ENCODE data around the gene CFAP20DC.

The CFAP20DC gene

GRCh38 chr3:58751882-58752567, 297.8 kb downstream of the CFAP20DC start:
- Histone ChIP-seq H3K14ac (ENCODE audit: low read length in 2 of 2) (no peak overlapping the region), H3K27me3 (ENCODE audit: control insufficient read depth in 1 of 2, insufficient read depth in 1 of 2, low read length in 2 of 2) (no peaks in the 10 kb centered on the region), H4K91ac (ENCODE audit: low read length) (no peak overlapping the region), H3K9ac (ENCODE audit: low read length) (no peak overlapping the region), H3K4me1 (ENCODE audit: control insufficient read depth, insufficient read depth, low read depth, low read length) (no peaks in the 10 kb centered on the region), H3K23ac (ENCODE audit: low read length in 2 of 2) (no peak overlapping the region), H3K27ac (ENCODE audit: low read length, poor library complexity, severe bottlenecking) (no peak overlapping the region), H2BK15ac (ENCODE audit: low read depth, poor library complexity, severe bottlenecking) (no peak overlapping the region), H2BK120ac (ENCODE audit: low read depth, low read length) (no peak overlapping the region), H2BK5ac (ENCODE audit: low read depth, low read length, poor library complexity, severe bottlenecking) (no peak overlapping the region), H3K79me1 (replicated peaks; ENCODE audit: low read length, poor library complexity, severe bottlenecking) (no peaks in the 10 kb centered on the region), H2BK12ac (ENCODE audit: low read length in 2 of 2) (no peak overlapping the region), H4K8ac (ENCODE audit: low read length) (no peak overlapping the region), H2AFZ (ENCODE audit: low read depth, low read length) (no peak overlapping the region), H3K36me3 (ENCODE audit: control insufficient read depth in 1 of 2, insufficient read depth in 2 of 2, low read depth in 1 of 2, low read length in 2 of 2) (no peaks in the 10 kb centered on the region), H3K4me2 (ENCODE audit: low read length, poor library complexity, severe bottlenecking) (no peak overlapping the region), H2AK5ac (ENCODE audit: low read length, severe bottlenecking) (no peak overlapping the region), H3K18ac (ENCODE audit: low read depth in 1 of 2, low read length in 2 of 2) (no peak overlapping the region), H3K4ac (ENCODE audit: low read depth in 1 of 2, low read length in 2 of 2) (no peak overlapping the region), H3K4me3 (ENCODE audit: insufficient read depth in 1 of 2, low read depth in 1 of 2, low read length in 2 of 2) (no peak overlapping the region), H3K9me3 (ENCODE audit: control insufficient read depth, low read length) (no peaks in the 10 kb centered on the region)
- no peak for DNase-seq
- WGBS = 45% methylated on average over 2 of the region's 3 CpGs

GRCh38 chr3:58751235-58751634, 298.6 kb downstream of the CFAP20DC start:
- no peaks in the 10 kb centered on the region for H3K27me3 ChIP-seq (ENCODE audit: control insufficient read depth in 1 of 2, insufficient read depth in 1 of 2, low read length in 2 of 2)
- no peak overlapping the region for H4K8ac ChIP-seq (ENCODE audit: low read length)
- H3K9me3 ChIP-seq (ENCODE audit: control insufficient read depth, low read length) = no peaks in the 10 kb centered on the region
- H3K27ac ChIP-seq (ENCODE audit: low read length, poor library complexity, severe bottlenecking) = no peak overlapping the region
- no peak overlapping the region for H3K14ac ChIP-seq (ENCODE audit: low read length in 2 of 2)
- no peak overlapping the region for H2BK5ac ChIP-seq (ENCODE audit: low read depth, low read length, poor library complexity, severe bottlenecking)
- no peak overlapping the region for H2AFZ ChIP-seq (ENCODE audit: low read depth, low read length)
- H3K36me3 ChIP-seq (ENCODE audit: control insufficient read depth in 1 of 2, insufficient read depth in 2 of 2, low read depth in 1 of 2, low read length in 2 of 2) = no peaks in the 10 kb centered on the region
- no peak overlapping the region for H3K4ac ChIP-seq (ENCODE audit: low read depth in 1 of 2, low read length in 2 of 2)
- H3K4me3 ChIP-seq (ENCODE audit: insufficient read depth in 1 of 2, low read depth in 1 of 2, low read length in 2 of 2) = no peak overlapping the region
- WGBS = no CpG with 5 or more reads among the region's 4 CpGs
- H2BK12ac ChIP-seq (ENCODE audit: low read length in 2 of 2) = no peak overlapping the region
- no peak overlapping the region for H2AK5ac ChIP-seq (ENCODE audit: low read length, severe bottlenecking)
- H4K91ac ChIP-seq (ENCODE audit: low read length) = no peak overlapping the region
- H2BK15ac ChIP-seq (ENCODE audit: low read depth, poor library complexity, severe bottlenecking) = no peak overlapping the region
- no peak overlapping the region for H2BK120ac ChIP-seq (ENCODE audit: low read depth, low read length)
- H3K18ac ChIP-seq (ENCODE audit: low read depth in 1 of 2, low read length in 2 of 2) = no peak overlapping the region
- no peak for DNase-seq
- H3K79me1 ChIP-seq (replicated peaks; ENCODE audit: low read length, poor library complexity, severe bottlenecking) = no peaks in the 10 kb centered on the region
- H3K9ac ChIP-seq (ENCODE audit: low read length) = no peak overlapping the region
- H3K4me1 ChIP-seq (ENCODE audit: control insufficient read depth, insufficient read depth, low read depth, low read length) = no peaks in the 10 kb centered on the region
- no peak overlapping the region for H3K23ac ChIP-seq (ENCODE audit: low read length in 2 of 2)
- H3K4me2 ChIP-seq (ENCODE audit: low read length, poor library complexity, severe bottlenecking) = no peak overlapping the region

- H2BK15ac ChIP-seq (ENCODE audit: low read depth, poor library complexity, severe bottlenecking) = no peak overlapping the region
- no peaks in the 10 kb centered on the region for H3K9me3 ChIP-seq (ENCODE audit: control insufficient read depth, low read length)
- no peaks in the 10 kb centered on the region for H3K4me1 ChIP-seq (ENCODE audit: control insufficient read depth, insufficient read depth, low read depth, low read length)
- no peak overlapping the region for H2BK5ac ChIP-seq (ENCODE audit: low read depth, low read length, poor library complexity, severe bottlenecking)
- no peak overlapping the region for H3K4ac ChIP-seq (ENCODE audit: low read depth in 1 of 2, low read length in 2 of 2)
- H3K27me3 ChIP-seq (ENCODE audit: control insufficient read depth in 1 of 2, insufficient read depth in 1 of 2, low read length in 2 of 2) = peaks cover 0 to 5% of the 10 kb centered on the region in 2 experiments
- no peak overlapping the region for H2BK12ac ChIP-seq (ENCODE audit: low read length in 2 of 2)
- no peak for DNase-seq
- H3K23ac ChIP-seq (ENCODE audit: low read length in 2 of 2) = no peak overlapping the region
- no peak overlapping the region for H3K14ac ChIP-seq (ENCODE audit: low read length in 2 of 2)
- WGBS = 68% methylated on average over 3 of the region's 3 CpGs
- no peak overlapping the region for H2AK5ac ChIP-seq (ENCODE audit: low read length, severe bottlenecking)
- no peak overlapping the region for H4K91ac ChIP-seq (ENCODE audit: low read length)
- no peak overlapping the region for H3K9ac ChIP-seq (ENCODE audit: low read length)
- H3K4me2 ChIP-seq (ENCODE audit: low read length, poor library complexity, severe bottlenecking) = no peak overlapping the region
- H3K79me1 ChIP-seq (replicated peaks; ENCODE audit: low read length, poor library complexity, severe bottlenecking) = no peaks in the 10 kb centered on the region
- H2AFZ ChIP-seq (ENCODE audit: low read depth, low read length) = no peak overlapping the region
- H2BK120ac ChIP-seq (ENCODE audit: low read depth, low read length) = no peak overlapping the region
- no peak overlapping the region for H3K27ac ChIP-seq (ENCODE audit: low read length, poor library complexity, severe bottlenecking)
- no peak overlapping the region for H3K4me3 ChIP-seq (ENCODE audit: insufficient read depth in 1 of 2, low read depth in 1 of 2, low read length in 2 of 2)
- H3K18ac ChIP-seq (ENCODE audit: low read depth in 1 of 2, low read length in 2 of 2) = no peak overlapping the region
- H4K8ac ChIP-seq (ENCODE audit: low read length) = no peak overlapping the region
- no peaks in the 10 kb centered on the region for H3K36me3 ChIP-seq (ENCODE audit: control insufficient read depth in 1 of 2, insufficient read depth in 2 of 2, low read depth in 1 of 2, low read length in 2 of 2)
These were observed 299.9 kb downstream of the CFAP20DC start for GRCh38 chr3:58749948-58750347.

DNA sequence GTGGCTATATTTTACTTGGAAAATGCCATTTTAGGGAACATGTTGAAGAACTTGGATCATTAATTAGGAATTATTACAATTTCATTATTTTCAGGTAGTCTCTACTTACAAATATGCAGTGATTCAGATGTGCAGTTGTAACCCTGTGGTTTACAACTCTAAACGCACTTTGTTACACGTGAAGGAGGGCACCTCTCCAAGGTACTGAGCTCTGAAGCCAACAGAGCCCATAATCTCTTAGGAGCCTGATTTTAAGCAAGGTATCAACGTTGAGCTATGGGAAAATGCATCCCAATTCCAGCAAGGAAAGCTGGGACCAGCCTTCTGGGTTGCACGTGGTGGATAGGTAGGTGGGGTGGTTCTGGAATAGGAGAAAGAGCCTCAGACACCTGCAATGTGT, 301.8 kb downstream of the CFAP20DC start:
- H3K4me2 ChIP-seq (ENCODE audit: low read length, poor library complexity, severe bottlenecking) = no peak overlapping the region
- no peak overlapping the region for H2BK15ac ChIP-seq (ENCODE audit: low read depth, poor library complexity, severe bottlenecking)
- no peaks in the 10 kb centered on the region for H3K79me1 ChIP-seq (replicated peaks; ENCODE audit: low read length, poor library complexity, severe bottlenecking)
- H3K23ac ChIP-seq (ENCODE audit: low read length in 2 of 2) = no peak overlapping the region
- H3K9me3 ChIP-seq (ENCODE audit: control insufficient read depth, low read length) = no peaks in the 10 kb centered on the region
- no peak overlapping the region for H3K4ac ChIP-seq (ENCODE audit: low read depth in 1 of 2, low read length in 2 of 2)
- no peak overlapping the region for H4K91ac ChIP-seq (ENCODE audit: low read length)
- H4K8ac ChIP-seq (ENCODE audit: low read length) = no peak overlapping the region
- H3K18ac ChIP-seq (ENCODE audit: low read depth in 1 of 2, low read length in 2 of 2) = no peak overlapping the region
- H2BK5ac ChIP-seq (ENCODE audit: low read depth, low read length, poor library complexity, severe bottlenecking) = no peak overlapping the region
- H3K9ac ChIP-seq (ENCODE audit: low read length) = no peak overlapping the region
- H2AFZ ChIP-seq (ENCODE audit: low read depth, low read length) = no peak overlapping the region
- H2AK5ac ChIP-seq (ENCODE audit: low read length, severe bottlenecking) = no peak overlapping the region
- no peak overlapping the region for H3K14ac ChIP-seq (ENCODE audit: low read length in 2 of 2)
- no peak overlapping the region for H3K27ac ChIP-seq (ENCODE audit: low read length, poor library complexity, severe bottlenecking)
- no peaks in the 10 kb centered on the region for H3K36me3 ChIP-seq (ENCODE audit: control insufficient read depth in 1 of 2, insufficient read depth in 2 of 2, low read depth in 1 of 2, low read length in 2 of 2)
- WGBS = 39% methylated on average over 4 of the region's 4 CpGs
- no peak overlapping the region for H3K4me3 ChIP-seq (ENCODE audit: insufficient read depth in 1 of 2, low read depth in 1 of 2, low read length in 2 of 2)
- H2BK12ac ChIP-seq (ENCODE audit: low read length in 2 of 2) = no peak overlapping the region
- DNase-seq = no peak
- no peaks in the 10 kb centered on the region for H3K4me1 ChIP-seq (ENCODE audit: control insufficient read depth, insufficient read depth, low read depth, low read length)
- no peak overlapping the region for H2BK120ac ChIP-seq (ENCODE audit: low read depth, low read length)
- peaks cover 0 to 9% of the 10 kb centered on the region in 2 experiments for H3K27me3 ChIP-seq (ENCODE audit: control insufficient read depth in 1 of 2, insufficient read depth in 1 of 2, low read length in 2 of 2)
